GM12891 (cell line): Measurements from ENCODE around the gene DOCK4.

Source experiments
- PAX5 ChIP-seq: IDR thresholded peaks from 2 replicates; pipeline ENCODE4 v1.6.1; 2011; ENCODE audit warnings: low read length, moderate library complexity, mild to moderate bottlenecking; ENCODE audit not compliant: insufficient read depth, severe bottlenecking
- POLR2A ChIP-seq: IDR thresholded peaks from 2 replicates; pipeline ENCODE4 v1.6.1; 2011; ENCODE audit warnings: low read depth, low read length, control low read depth
- POLR2AphosphoS5 ChIP-seq: IDR thresholded peaks from 2 replicates; pipeline ENCODE4 v1.6.1; 2011; ENCODE audit warnings: low read depth, low read length, control low read depth
- SPI1 ChIP-seq: IDR thresholded peaks from 2 replicates; pipeline ENCODE4 v1.6.1; 2011; ENCODE audit warnings: low read depth, low read length, control low read depth
- TAF1 ChIP-seq: IDR thresholded peaks from 2 replicates; pipeline ENCODE4 v1.6.1; 2011; ENCODE audit warnings: low read depth, low read length, control low read depth

DNA sequence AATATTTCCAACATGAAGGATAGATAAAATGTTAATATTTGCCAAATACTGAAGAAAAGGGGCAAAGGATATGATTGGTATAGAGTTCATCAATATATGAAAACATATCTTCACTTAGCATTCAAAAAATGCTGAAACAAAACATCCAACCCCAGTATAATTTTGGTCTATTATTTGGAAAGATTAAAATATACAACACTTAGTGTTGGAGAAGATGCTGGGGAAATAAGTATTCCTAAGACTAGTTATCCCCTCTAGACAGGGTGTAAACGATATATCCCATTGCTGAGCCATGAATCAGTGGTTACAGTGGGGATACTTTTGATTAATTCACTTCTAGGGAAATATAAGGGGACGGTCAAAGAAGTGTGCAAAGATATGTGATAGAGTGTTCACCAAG, 456.6 kb downstream of the DOCK4 start:
- no peak for TF ChIP-seq POLR2AphosphoS5
- no peak for TF ChIP-seq POLR2A
- no peak for TF ChIP-seq TAF1
- no peak for TF ChIP-seq PAX5
- no peak for TF ChIP-seq SPI1
